Caki2 (cell line): ENCODE results near the gene TRIM69. TPM values are rescaled to one million over a fixed set of nuclear protein-coding genes. Genes with fewer than 3 reads are reported as not detected.
"Not testable (repeated sequence)": the region's sequence is repeated elsewhere in the genome, so short reads cannot be mapped to it uniquely, and the experiment has no call there.

Experiments used
- DNase-seq: peaks from one replicate; pipeline ENCODE4 v3.0.0-alpha.2; 2015; ENCODE audit warnings: low read depth
- in situ Hi-C: cut with HindIII; loops from 2 replicates; pipeline ENCODE4 v1.10.0; 2016; ENCODE audit warnings: low sequenced_read_pairs, low pct_unique_long_range_greater_than_20kb, mixed read lengths
- total RNA-seq: library from RNA; depleted of rRNA; stranded (reverse); fragments of >200 nt; shearing (Covaris generic); gene quantifications from 2 replicates; pipeline ENCODE4 v1.2.3, GENCODE V29; 2014; ENCODE audit warnings: low replicate concordance; rRNA removed

TRIM69 gene
- total RNA-seq = 10.9 and 17.0 TPM in 2 replicates

DNA sequence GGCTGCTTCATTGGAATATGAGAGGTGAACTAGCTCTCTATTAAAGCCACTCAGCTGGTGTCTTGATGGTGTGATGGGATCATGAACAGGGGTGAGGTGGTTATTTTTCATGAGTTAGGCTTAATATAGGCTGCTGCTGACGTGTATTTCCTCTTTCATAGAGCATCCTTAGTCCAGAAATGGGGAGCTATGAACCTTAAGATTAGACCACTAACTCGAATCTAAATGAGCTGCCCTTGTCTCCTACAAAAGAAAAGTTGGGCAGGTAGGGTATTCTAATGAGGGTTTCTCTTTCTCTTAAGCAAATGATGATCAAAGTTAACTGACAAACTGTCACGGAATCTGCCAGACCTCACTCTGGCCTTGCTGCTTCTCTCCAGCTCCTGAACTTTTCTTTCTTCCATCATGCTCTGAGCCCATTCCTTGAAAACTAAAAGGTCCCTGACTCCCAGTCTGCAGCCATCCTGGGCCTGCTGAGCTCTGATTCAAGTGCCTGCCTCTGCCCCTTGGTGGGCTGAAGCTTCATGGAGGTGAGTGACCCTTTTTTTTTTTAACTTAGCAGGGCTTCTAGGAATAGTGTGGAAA, at the start of gene TRIM69:
Gene TRIM69, plus strand, starts transcription at position 348 of the 585 bp plus-strand sequence. Its CDS starts 177 bp downstream, at position 525.
- in situ Hi-C loops = loop anchor here (25.0 kb wide), 1 partner anchor 149 kb away; no protein-coding TSS in a partner anchor
- DNase-seq = no peak

- DNase-seq, in situ Hi-C loops: not testable (repeated sequence)
These were observed 47.0 kb upstream of the TRIM69 start for GRCh38 chr15:44689318-44689717.

DNA sequence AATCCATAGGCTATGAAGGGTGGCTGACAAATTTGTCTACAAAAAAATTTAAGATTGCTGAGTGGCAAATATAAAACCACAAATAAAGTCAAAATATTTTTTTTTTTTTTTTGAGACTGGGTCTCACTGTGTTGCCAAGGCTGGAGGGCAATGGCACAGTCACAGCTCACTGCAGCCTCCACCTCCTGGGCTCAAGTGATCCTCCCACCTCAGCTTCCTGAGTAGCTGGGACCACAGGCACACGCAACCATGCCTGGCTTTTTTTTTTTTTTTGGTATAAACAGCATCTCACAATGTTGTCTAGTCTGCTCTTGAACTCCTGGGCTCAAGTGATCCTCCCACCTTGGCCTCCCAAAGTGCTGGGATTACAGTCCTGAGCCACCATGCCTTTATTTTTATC, 46.1 kb upstream of the TRIM69 start:
- DNase-seq, in situ Hi-C loops: not testable (repeated sequence)

DNA sequence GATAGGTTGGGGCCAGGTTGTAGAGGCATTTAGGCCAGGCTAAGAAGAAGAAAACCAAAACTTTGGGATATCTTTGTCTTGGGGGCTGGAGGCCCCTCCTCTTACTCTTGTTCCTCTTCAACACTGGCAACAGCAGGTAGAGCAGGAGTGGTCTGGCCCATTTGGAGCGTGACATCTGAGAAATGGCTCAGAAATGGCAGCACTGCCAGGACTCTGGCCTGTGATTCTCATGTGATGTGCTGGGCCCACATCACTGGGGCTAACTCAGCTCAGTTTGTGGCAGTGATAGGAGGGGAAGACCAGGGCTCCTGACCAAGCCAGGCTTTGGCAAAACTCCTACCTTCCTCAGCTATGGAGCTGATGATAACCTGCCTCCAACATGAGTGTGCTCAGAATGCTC, 43.7 kb upstream of the TRIM69 start:
- in situ Hi-C loops = no loop called here
- no peak for DNase-seq

GRCh38 chr15:44694416-44694815, 41.9 kb upstream of the TRIM69 start:
- no peak for DNase-seq
- in situ Hi-C loops = no loop called here

GRCh38 chr15:44695294-44695693, 41.0 kb upstream of the TRIM69 start:
- no peak for DNase-seq
- in situ Hi-C loops = no loop called here

DNA sequence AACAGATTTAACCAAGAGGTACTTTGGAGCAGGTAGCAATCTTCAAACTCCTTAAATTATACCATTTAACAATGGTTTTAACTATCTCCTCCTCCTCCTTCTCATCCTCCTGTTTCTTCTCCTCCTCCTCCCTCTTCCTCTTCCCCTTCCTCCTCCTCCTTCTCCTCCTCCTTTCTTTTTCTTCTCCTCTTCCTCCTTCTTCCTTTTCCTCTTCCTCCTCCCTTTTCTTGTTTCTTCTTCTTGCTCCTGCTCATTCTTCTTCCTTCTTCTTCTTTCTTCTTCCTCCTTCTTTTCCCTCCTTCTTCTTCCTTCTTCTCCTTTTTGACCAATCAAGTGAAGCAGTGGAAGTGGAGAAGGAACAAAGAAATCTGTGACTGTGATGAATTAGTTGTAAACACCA, 39.3 kb upstream of the TRIM69 start:
- no peak for DNase-seq
- in situ Hi-C loops = no loop called here

DNA sequence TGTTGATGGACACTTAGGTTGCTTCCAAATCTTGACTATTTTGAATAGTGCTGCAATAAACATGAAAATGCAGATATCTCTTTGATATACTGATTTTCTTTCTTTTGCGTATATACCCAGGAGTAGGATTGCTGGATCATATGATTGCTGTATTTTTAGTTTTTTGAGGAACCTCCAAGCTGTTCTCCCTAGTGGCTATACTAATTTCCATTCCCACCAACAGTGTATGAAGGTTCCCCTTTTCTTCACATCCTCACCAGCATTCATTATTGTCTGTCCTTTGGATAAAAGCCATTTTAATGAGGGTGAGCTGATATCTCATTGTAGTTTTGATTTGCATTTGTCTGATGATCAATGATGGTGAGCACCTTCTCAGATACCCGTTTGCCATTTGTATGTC, 37.7 kb upstream of the TRIM69 start:
- in situ Hi-C loops = no loop called here
- no peak for DNase-seq

DNA sequence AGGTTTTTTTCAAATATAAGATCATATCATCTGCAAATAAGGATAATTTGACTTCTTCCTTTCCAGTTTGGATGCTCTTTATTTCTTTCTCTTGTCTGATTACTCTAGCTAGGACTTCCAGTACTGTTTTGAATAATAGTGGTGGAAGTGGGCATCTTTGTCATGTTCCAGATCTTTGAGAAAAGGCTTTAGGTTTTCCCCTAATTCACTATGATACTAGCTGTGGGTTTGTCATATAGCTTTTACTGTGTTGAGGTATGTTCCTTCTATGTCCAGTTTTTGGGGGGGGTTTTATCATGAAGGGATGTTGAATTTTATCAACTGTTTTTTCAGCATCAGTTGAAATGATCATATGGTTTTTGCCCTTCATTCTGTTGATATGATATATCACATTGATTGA, 35.7 kb upstream of the TRIM69 start:
- DNase-seq = not testable (repeated sequence)

DNA sequence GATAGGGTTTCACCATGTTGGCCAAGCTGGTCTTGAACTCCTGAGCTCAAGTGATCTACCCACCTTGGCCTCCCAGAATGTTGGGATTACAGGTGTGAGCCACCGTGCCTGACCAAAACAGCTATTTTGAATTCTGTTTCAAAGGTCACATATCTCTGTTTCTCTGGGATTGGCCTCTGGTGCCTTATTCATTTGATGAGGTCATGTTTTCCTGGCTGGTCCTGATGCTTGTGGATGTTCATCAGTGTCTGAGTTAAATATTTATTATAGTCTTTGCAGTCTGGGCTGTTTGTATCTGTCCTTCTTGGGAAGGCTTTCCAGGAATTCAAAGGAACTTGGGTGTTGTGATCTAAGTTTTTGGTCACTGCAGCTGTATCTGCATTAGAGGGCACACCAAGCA, 30.3 kb upstream of the TRIM69 start:
- DNase-seq = no peak
- in situ Hi-C loops = no loop called here

More for the DNA sequence above, 35.7 kb upstream of the TRIM69 start:
- in situ Hi-C loops = not testable (repeated sequence)

GRCh38 chr15:44706401-44706800, 29.9 kb upstream of the TRIM69 start:
- DNase-seq = no peak
- in situ Hi-C loops = no loop called here

- no peak for DNase-seq
- in situ Hi-C loops = no loop called here
These were observed 29.2 kb upstream of the TRIM69 start for GRCh38 chr15:44706946-44707636.

GRCh38 chr15:44710236-44711095, 25.9 kb upstream of the TRIM69 start:
- DNase-seq = peak; percentile 48
- in situ Hi-C loops = no loop called here

- in situ Hi-C loops = no loop called here
- DNase-seq = peak; percentile 96
These were observed 25.1 kb upstream of the TRIM69 start, which contains the start of the genes B2M and PATL2 for GRCh38 chr15:44711096-44711742. TSS of gene B2M (plus strand) at chr15:44711517. CDS start at chr15:44711547, 30 bp downstream. TSS of gene PATL2 (minus strand) at chr15:44711323. CDS start at chr15:44676490, 34,833 bp downstream.

- in situ Hi-C loops = no loop called here
- peak; percentile 11 for DNase-seq
These were observed 24.5 kb upstream of the TRIM69 start for GRCh38 chr15:44711743-44712345.

GRCh38 chr15:44712346-44713005, 23.9 kb upstream of the TRIM69 start:
- in situ Hi-C loops = no loop called here
- DNase-seq = peak; percentile 77
